ENCODE data around the gene ACTR1A.

The ACTR1A gene

GRCh38 chr10:102432162-102432950 is 70.2 kb downstream of the ACTR1A start, which contains the start of gene CUEDC2:
CUEDC2 (minus strand) TSS chr10:102432574; CDS start chr10:102425188, 7,386 bp downstream.
- Histone ChIP-seq H3K27me3 (ENCODE audit: low read depth, low read length) (no peaks in the 10 kb centered on the region), H3K27ac (ENCODE audit: low read length) (peak within 1 kb of the TSS; percentile 79), H3K4me1 (ENCODE audit: control insufficient read depth in 1 of 2, insufficient read depth in 2 of 2, low read length in 2 of 2) (peaks cover 11 to 13% of the 10 kb centered on the region in 2 donors), H3K9me3 (ENCODE audit: control insufficient read depth in 1 of 2, low read length in 2 of 2) (no peaks in the 10 kb centered on the region), H3K4me3 (ENCODE audit: low read depth in 1 of 2, low read length in 2 of 2) (peak within 1 kb of the TSS; percentile 87 to 93), H3K36me3 (ENCODE audit: control insufficient read depth in 1 of 2, insufficient read depth in 2 of 2, low read length in 2 of 2) (no peaks in the 10 kb centered on the region)

GRCh38 chr10:102431452-102432124 is 70.9 kb downstream of the ACTR1A start:
- no peaks in the 10 kb centered on the region for H3K9me3 ChIP-seq (ENCODE audit: control insufficient read depth in 1 of 2, low read length in 2 of 2)
- no peaks in the 10 kb centered on the region for H3K36me3 ChIP-seq (ENCODE audit: control insufficient read depth in 1 of 2, insufficient read depth in 2 of 2, low read length in 2 of 2)
- H3K4me1 ChIP-seq (ENCODE audit: control insufficient read depth in 1 of 2, insufficient read depth in 2 of 2, low read length in 2 of 2) = peaks cover 9 to 13% of the 10 kb centered on the region in 2 donors
- peak overlapping the region; percentile 79 for H3K27ac ChIP-seq (ENCODE audit: low read length)
- H3K27me3 ChIP-seq (ENCODE audit: low read depth, low read length) = no peaks in the 10 kb centered on the region
- peak overlapping the region; percentile 87 to 93 for H3K4me3 ChIP-seq (ENCODE audit: low read depth in 1 of 2, low read length in 2 of 2)

GRCh38 chr10:102429468-102429867 is 73.0 kb downstream of the ACTR1A start:
- Histone ChIP-seq H3K4me1 (ENCODE audit: control insufficient read depth in 1 of 2, insufficient read depth in 2 of 2, low read length in 2 of 2) (peaks cover 6 to 13% of the 10 kb centered on the region in 2 donors), H3K36me3 (ENCODE audit: control insufficient read depth in 1 of 2, insufficient read depth in 2 of 2, low read length in 2 of 2) (peaks cover 0 to 5% of the 10 kb centered on the region in 2 donors), H3K4me3 (ENCODE audit: low read depth in 1 of 2, low read length in 2 of 2) (no peak overlapping the region), H3K27ac (ENCODE audit: low read length) (no peak overlapping the region), H3K27me3 (ENCODE audit: low read depth, low read length) (no peaks in the 10 kb centered on the region), H3K9me3 (ENCODE audit: control insufficient read depth in 1 of 2, low read length in 2 of 2) (no peaks in the 10 kb centered on the region)
